ENCODE measurements around the gene GATD1. TPM values are rescaled to one million over a fixed set of nuclear protein-coding genes. Genes with fewer than 3 reads are reported as not detected.

The GATD1 gene
- total RNA-seq, 1 experiment from 2014 or later: 88.7 TPM

GRCh38 chr11:811446-812245, 34.4 kb upstream of the GATD1 start:
- Histone ChIP-seq H3K27me3 (ENCODE audit: insufficient read depth, low read length) (no peaks in the 10 kb centered on the region), H3K27ac (ENCODE audit: low read depth, low read length) (peak overlapping the region; percentile 93), H3K79me2 (ENCODE audit: insufficient read depth, low read length) (peaks cover 52% of the 10 kb centered on the region), H4K20me1 (ENCODE audit: insufficient read depth) (peaks cover 17% of the 10 kb centered on the region; the same call in 1 of the 2 replicates), H3K4me2 (ENCODE audit: low read length) (peak overlapping the region; percentile 88), H2AFZ (ENCODE audit: low read depth, low read length, poor library complexity, severe bottlenecking) (no peak overlapping the region), H3K9ac (ENCODE audit: low read length) (peak overlapping the region; percentile 100), H3K9me3 (ENCODE audit: control insufficient read depth in 1 of 2, insufficient read depth in 1 of 2, low read depth in 1 of 2, low read length in 2 of 2) (no peaks in the 10 kb centered on the region), H3K9me2 (ENCODE audit: insufficient read depth) (no peaks in the 10 kb centered on the region), H3K4me1 (ENCODE audit: control insufficient read depth in 1 of 2, insufficient read depth in 2 of 2, low read length in 2 of 2) (peaks cover 17 to 55% of the 10 kb centered on the region in 2 experiments), H3K4me3 (replicated peaks in 1 of 2; ENCODE audit: low read depth in 1 of 2, low read length in 2 of 2) (peak overlapping the region; percentile 82 to 97), H3K36me3 (ENCODE audit: control insufficient read depth in 1 of 2, insufficient read depth in 2 of 2, low read length in 2 of 2) (peaks cover 21 to 38% of the 10 kb centered on the region in 2 experiments)
- BruUV-seq (replicated peaks): no TSS peak
- RAD21 ChIA-PET (ENCODE audit: low non-redundant PET in 1 of 2, low total read pairs in 2 of 2, uncharacterized antibody in 2 of 2, unreplicated experiment in 2 of 2): no interaction called here
- no peak for ATAC-seq
- POLR2A ChIA-PET: interaction anchor here (1.8 kb wide), 1 partner anchor 8 kb away, joined by 9 read pairs; the partner anchor contains the start of gene PNPLA2
- no peak for DNase-seq (ENCODE audit: low read depth, low spot score)
- intact Hi-C loops (cut with micrococcal nuclease): no loop called here
- TF ChIP-seq YY1 (IDR thresholded peaks at IDR 0.05; ENCODE audit: extremely low read depth, insufficient replicate concordance, low read depth, low read length) (no peak), CTCF (IDR thresholded peaks at IDR 0.05 in 2 of 3, conservative IDR thresholded peaks at IDR 0.05 in 1 of 3; ENCODE audit: borderline replicate concordance in 1 of 3, insufficient read depth in 1 of 3, low read depth in 2 of 3, low read length in 2 of 3) (peak in 2 of 3 experiments; percentile 8 to 16; a peak in 1 of 6 replicates)
- CTCF ChIA-PET: no interaction called here

GRCh38 chr11:810040-810567, 32.8 kb upstream of the GATD1 start:
- CTCF ChIA-PET: interaction anchor here (1.0 kb wide), 1 partner anchor 28 kb away, joined by 7 read pairs; no protein-coding TSS in a partner anchor
- no peaks in the 10 kb centered on the region for H3K27me3 ChIP-seq (ENCODE audit: insufficient read depth, low read length)
- POLR2A ChIA-PET: interaction anchor here (1.0 to 4.4 kb wide), 7 partner anchors 9 to 25 kb away, joined by 4 to 45 read pairs (median 9); partner anchors contain the start of genes CRACR2B and PNPLA2
- peaks cover 52% of the 10 kb centered on the region for H3K79me2 ChIP-seq (ENCODE audit: insufficient read depth, low read length)
- no peaks in the 10 kb centered on the region for H3K9me3 ChIP-seq (ENCODE audit: control insufficient read depth in 1 of 2, insufficient read depth in 1 of 2, low read depth in 1 of 2, low read length in 2 of 2)
- RAD21 ChIA-PET (ENCODE audit: low non-redundant PET in 1 of 2, low total read pairs in 2 of 2, uncharacterized antibody in 2 of 2, unreplicated experiment in 2 of 2): no interaction called here
- peaks cover 17% of the 10 kb centered on the region; the same call in 1 of the 2 replicates for H4K20me1 ChIP-seq (ENCODE audit: insufficient read depth)
- H3K36me3 ChIP-seq (ENCODE audit: control insufficient read depth in 1 of 2, insufficient read depth in 2 of 2, low read length in 2 of 2): peaks cover 21 to 38% of the 10 kb centered on the region in 2 experiments
- H3K4me1 ChIP-seq (ENCODE audit: control insufficient read depth in 1 of 2, insufficient read depth in 2 of 2, low read length in 2 of 2): peaks cover 17 to 52% of the 10 kb centered on the region in 2 experiments
- no TSS peak for BruUV-seq (replicated peaks)
- ATAC-seq: no peak
- H3K27ac ChIP-seq (ENCODE audit: low read depth, low read length): peak overlapping the region; percentile 93
- H2AFZ ChIP-seq (ENCODE audit: low read depth, low read length, poor library complexity, severe bottlenecking): no peak overlapping the region
- H3K4me2 ChIP-seq (ENCODE audit: low read length): peak overlapping the region; percentile 88
- intact Hi-C loops (cut with micrococcal nuclease): no loop called here
- no peaks in the 10 kb centered on the region for H3K9me2 ChIP-seq (ENCODE audit: insufficient read depth)
- DNase-seq (ENCODE audit: low read depth, low spot score): no peak
- peak overlapping the region; percentile 82 to 97 for H3K4me3 ChIP-seq (replicated peaks in 1 of 2; ENCODE audit: low read depth in 1 of 2, low read length in 2 of 2)
- H3K9ac ChIP-seq (ENCODE audit: low read length): peak overlapping the region; percentile 100
- no peak for TF ChIP-seq EZH2phosphoT487 (IDR thresholded peaks at IDR 0.05; ENCODE audit: borderline replicate concordance)
- TF ChIP-seq FOSL1 (IDR thresholded peaks at IDR 0.05; ENCODE audit: low read depth): no peak
- no peak for TF ChIP-seq ZNF274 (IDR thresholded peaks at IDR 0.05; ENCODE audit: low read depth, low read length)
- no peak; the same call in 1 of the 2 replicates for TF ChIP-seq ZFX (IDR thresholded peaks at IDR 0.05)
- no peak for TF ChIP-seq EZH2 (IDR thresholded peaks at IDR 0.05)
- TF ChIP-seq SIN3A (IDR thresholded peaks at IDR 0.05; ENCODE audit: low read depth): no peak
- no peak for TF ChIP-seq ATF3 (IDR thresholded peaks at IDR 0.05)
- TF ChIP-seq SRF (IDR thresholded peaks at IDR 0.05; ENCODE audit: low read depth): no peak
- TF ChIP-seq JUND (IDR thresholded peaks at IDR 0.05): no peak
- no peak for TF ChIP-seq POLR2A (IDR thresholded peaks at IDR 0.05; ENCODE audit: borderline replicate concordance, extremely low read depth, insufficient read depth, insufficient read length)
- TF ChIP-seq ELF1 (IDR thresholded peaks at IDR 0.05; ENCODE audit: borderline replicate concordance, low read depth): no peak
- TF ChIP-seq SP1 (IDR thresholded peaks at IDR 0.05; ENCODE audit: low read depth): no peak
- TF ChIP-seq CBX3 (IDR thresholded peaks at IDR 0.05; ENCODE audit: low read depth): no peak
